ENCODE results near the gene PRPH2. TPM values are rescaled to one million over a fixed set of nuclear protein-coding genes. Genes with fewer than 3 reads are reported as not detected.

Gene PRPH2
- total RNA-seq = 0.07 TPM in 1 of 2 replicates, not detected in the other

GRCh38 chr6:42722497-42722896 lies at the start of gene PRPH2:
Gene PRPH2 (minus strand): TSS chr6:42722597. CDS start chr6:42722334, 263 bp downstream.

GRCh38 chr6:42745640-42746462 lies 23.5 kb upstream of the PRPH2 start, which contains the start of gene TBCC:
Gene TBCC (minus strand): TSS chr6:42746103. CDS start chr6:42746073, 30 bp downstream.

Small RNAs within 50 kb of the gene (small RNA-seq; reads per million reads assigned to genes)
- not detected for gene RNU6-890P

Other genes starting within 250 kb of the PRPH2 start
- gene UBR2, start 158.6 kb downstream of the PRPH2 start, total RNA-seq = 31.9 and 34.0 TPM in 2 replicates
- 28.3 and 31.3 TPM in 2 replicates for gene TBCC, start 23.5 kb upstream of the PRPH2 start, total RNA-seq
- 6.5 and 7.1 TPM in 2 replicates for gene BICRAL, start 59.5 kb upstream of the PRPH2 start, total RNA-seq
- gene RPL7L1, start 157.0 kb upstream of the PRPH2 start, total RNA-seq = 204 and 227 TPM in 2 replicates
- gene PTCRA, start 193.5 kb upstream of the PRPH2 start, total RNA-seq = not detected in 2 replicates
- gene CNPY3, start 206.9 kb upstream of the PRPH2 start, total RNA-seq = 25.4 and 28.1 TPM in 2 replicates
- 0.13 TPM in 1 of 2 replicates, not detected in the other for gene GNMT, start 238.2 kb upstream of the PRPH2 start, total RNA-seq

Data from thoracic aorta endothelial cell (primary cell).